Right lobe of liver (tissue), 6 donors: ENCODE results near the gene GALNT1. TPM values are rescaled to one million over a fixed set of nuclear protein-coding genes. Genes with fewer than 3 reads are reported as not detected.

Experiments
- ATAC-seq, 4 donors: fragments of 200-7000 bp; cut with Tn5 transposase; one replicate each; pipeline ENCODE4 v1.9.1; 2020; ENCODE audit warnings: mild to moderate bottlenecking in 4 of 4, moderate library complexity in 4 of 4
- DNase-seq, 3 donors: peaks; one replicate each; pipeline ENCODE4 v3.0.0-alpha.2; 2020
- H3K27ac ChIP-seq, 3 donors: fragments of 200-600 bp; one replicate each; pipeline ENCODE4 v1.8.0; 2022
- H3K27me3 ChIP-seq, 2 donors: fragments of 200-600 bp; one replicate each; pipeline ENCODE4 v1.8.0; 2022
- H3K36me3 ChIP-seq, 4 donors: fragments of 200-600 bp; sonication (generic) in 1 of 4; one replicate each; pipeline versions ENCODE4 v1.5.1 to v1.8.0; 2017 to 2022; ENCODE audit warnings: control low read depth in 1 of 4
- H3K4me1 ChIP-seq, 4 donors: fragments of 200-600 bp; sonication (generic) in 1 of 4; one replicate each; pipeline versions ENCODE4 v1.5.1 to v1.8.0; 2017 to 2022; ENCODE audit warnings: control low read depth in 1 of 4
- H3K4me3 ChIP-seq, 3 donors: fragments of 200-600 bp; one replicate each; pipeline ENCODE4 v1.8.0; 2022
- H3K9me3 ChIP-seq, 4 donors: fragments of 200-600 bp; sonication (generic) in 1 of 4; one replicate each; pipeline versions ENCODE4 v1.5.1 to v1.8.0; 2017 to 2022; ENCODE audit warnings: control low read depth in 1 of 4
- CTCF ChIP-seq, 4 donors: fragments of 200-600 bp in 3 of 4; fragments of 450-650 bp in 1 of 4; IDR thresholded peaks; one replicate each; pipeline versions ENCODE4 v1.5.1 to v1.8.0; 2016 to 2022; ENCODE audit warnings: antibody characterized with exemption in 4 of 4, mild to moderate bottlenecking in 2 of 4
- POLR2A ChIP-seq: fragments of 450-650 bp; IDR thresholded peaks from one replicate; pipeline ENCODE4 v1.6.1; 2017; ENCODE audit warnings: antibody characterized with exemption, mild to moderate bottlenecking
- WGBS: methylation state at CpG from one replicate; pipeline ENCODE4 v1.1.6; 2018; ENCODE audit warnings: low coverage, low lambda C conversion rate; ENCODE audit not compliant: insufficient coverage; ENCODE audit errors: missing lambda C conversion rate; 5-methylcytosine and 5-hydroxymethylcytosine counted together
- intact Hi-C, 2 donors: fragments of 100-400 bp; cut with DNase I; formaldehyde crosslinking; loops; one replicate each; pipeline versions ENCODE4 v1.11.2 to v1.14.1; 2022
- total RNA-seq, 6 experiments: library from RNA; depleted of rRNA in 2 of 6; stranded (reverse); fragments of >200 nt in 2 of 6; fragmentation: NEBNext Ultra II Directional in 3 of 6; extraction: Animal tissue kit (Norgen Biotek cat#: 25700) in 3 of 6; gene quantifications; one replicate each; pipeline versions ENCODE4 v1.1.0 to v1.2.4, GENCODE V29; 2016 to 2023
- donor health status: DM: no; HTN: yes; CAD: no.
- donor health status: DM: no; HTN: no; CAD: no.
- donor health status: DM: no; HTN: no; CAD: no.
- donor health status: DM: no; HTN: yes; CAD: no.
- donor health status: DM: no; HTN: yes; CAD: no.

GALNT1 gene
- total RNA-seq, 6 experiments from 2014 or later, result 28.0 to 47.4 (median 40.4) TPM

DNA sequence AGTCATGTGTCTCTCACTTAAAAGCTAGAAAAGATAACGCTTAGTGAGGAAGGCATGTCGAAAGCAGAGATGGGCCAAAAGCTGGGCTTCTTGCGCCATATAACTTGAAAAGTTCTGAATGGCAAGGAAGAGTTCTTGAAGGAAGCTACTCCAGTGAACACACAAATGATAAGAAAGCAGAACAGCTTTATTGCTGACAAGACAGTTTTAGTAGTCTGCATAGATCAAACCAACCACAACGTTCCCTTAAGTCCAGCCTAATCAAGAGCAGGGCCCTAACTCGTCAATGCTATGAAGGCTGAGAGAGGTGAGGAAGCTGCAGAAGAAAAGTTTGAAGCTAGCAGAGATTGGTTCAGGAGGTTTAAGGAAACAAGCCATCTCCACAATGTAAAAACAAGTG lies 55.7 kb downstream of the GALNT1 start:
- ATAC-seq, result no peak
- Histone ChIP-seq H3K27ac (no peak overlapping the region), H3K4me3 (no peak overlapping the region), H3K27me3 (no peaks in the 10 kb centered on the region), H3K4me1 (no peaks in the 10 kb centered on the region), H3K36me3 (no peaks in the 10 kb centered on the region), H3K9me3 (no peaks in the 10 kb centered on the region)
- intact Hi-C loops, result no loop called here
- WGBS, result 94% methylated on average over 5 of the region's 5 CpGs
- DNase-seq, result no peak
- no peak for TF ChIP-seq POLR2A
- no peak for TF ChIP-seq CTCF (IDR thresholded peaks at IDR 0.05)

- ATAC-seq (no peak), DNase-seq (no peak)
- WGBS, result 93% methylated on average over 4 of the region's 4 CpGs
- H3K4me1 ChIP-seq, result no peaks in the 10 kb centered on the region
- H3K36me3 ChIP-seq, result no peaks in the 10 kb centered on the region
- H3K9me3 ChIP-seq, result no peaks in the 10 kb centered on the region
- TF ChIP-seq POLR2A (no peak), CTCF (IDR thresholded peaks at IDR 0.05) (no peak)
- no peak overlapping the region for H3K27ac ChIP-seq
- H3K27me3 ChIP-seq, result no peaks in the 10 kb centered on the region
- intact Hi-C loops, result no loop called here
- H3K4me3 ChIP-seq, result no peak overlapping the region
These were observed 57.8 kb downstream of the GALNT1 start for GRCh38 chr18:35639296-35639695.

- Histone ChIP-seq H3K27ac (no peak overlapping the region), H3K27me3 (no peaks in the 10 kb centered on the region), H3K4me1 (no peaks in the 10 kb centered on the region), H3K9me3 (no peaks in the 10 kb centered on the region), H3K4me3 (no peak overlapping the region), H3K36me3 (no peaks in the 10 kb centered on the region)
- DNase-seq (no peak), ATAC-seq (no peak)
- 92% methylated on average over 4 of the region's 4 CpGs for WGBS
- TF ChIP-seq POLR2A (no peak), CTCF (IDR thresholded peaks at IDR 0.05) (no peak)
- intact Hi-C loops, result no loop called here
These were observed 59.9 kb downstream of the GALNT1 start for GRCh38 chr18:35641467-35641866.

GRCh38 chr18:35641916-35642315 lies 60.4 kb downstream of the GALNT1 start:
- Histone ChIP-seq H3K4me1 (no peaks in the 10 kb centered on the region), H3K4me3 (no peak overlapping the region), H3K9me3 (no peaks in the 10 kb centered on the region), H3K27ac (no peak overlapping the region), H3K27me3 (no peaks in the 10 kb centered on the region), H3K36me3 (no peaks in the 10 kb centered on the region)
- TF ChIP-seq POLR2A (no peak), CTCF (IDR thresholded peaks at IDR 0.05) (no peak)
- intact Hi-C loops, result no loop called here
- WGBS, result 89% methylated on average over 3 of the region's 3 CpGs
- ATAC-seq (no peak), DNase-seq (no peak)

DNA sequence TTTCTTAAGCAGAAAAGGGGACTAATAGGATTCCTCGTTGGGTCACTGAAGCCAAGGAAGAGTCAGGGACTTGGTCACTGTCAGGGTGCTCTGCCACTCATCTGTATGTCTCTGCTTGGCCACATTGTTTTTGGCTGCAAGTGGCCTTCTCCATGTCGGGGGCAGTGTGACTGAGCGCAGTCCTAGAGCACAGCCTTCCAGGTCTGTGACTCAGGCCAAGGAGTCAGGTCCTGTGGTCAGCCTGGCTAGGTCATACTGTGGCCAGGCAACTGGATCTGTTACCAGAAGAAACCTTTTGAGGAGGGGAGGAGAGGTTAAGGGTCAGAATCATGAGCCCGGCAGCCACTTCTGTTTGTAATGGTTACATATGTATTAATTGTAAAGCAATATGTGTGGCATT lies 61.3 kb downstream of the GALNT1 start:
- WGBS, result 90% methylated on average over 2 of the region's 4 CpGs
- no peaks in the 10 kb centered on the region for H3K4me1 ChIP-seq

More for the DNA sequence above, 61.3 kb downstream of the GALNT1 start:
- DNase-seq, result no peak
- no peaks in the 10 kb centered on the region for H3K27me3 ChIP-seq
- H3K36me3 ChIP-seq, result no peaks in the 10 kb centered on the region
- H3K9me3 ChIP-seq, result no peaks in the 10 kb centered on the region
- intact Hi-C loops, result no loop called here
- no peak overlapping the region for H3K27ac ChIP-seq
- no peak for ATAC-seq
- TF ChIP-seq CTCF (IDR thresholded peaks at IDR 0.05) (no peak), POLR2A (no peak)
- no peak overlapping the region for H3K4me3 ChIP-seq
